Measurements from ENCODE around the gene GYS1. TPM values are rescaled to one million over a fixed set of nuclear protein-coding genes. Genes with fewer than 3 reads are reported as not detected.

GYS1 gene
- total RNA-seq, 1 donor from 2014 or later: 55.8 TPM

DNA sequence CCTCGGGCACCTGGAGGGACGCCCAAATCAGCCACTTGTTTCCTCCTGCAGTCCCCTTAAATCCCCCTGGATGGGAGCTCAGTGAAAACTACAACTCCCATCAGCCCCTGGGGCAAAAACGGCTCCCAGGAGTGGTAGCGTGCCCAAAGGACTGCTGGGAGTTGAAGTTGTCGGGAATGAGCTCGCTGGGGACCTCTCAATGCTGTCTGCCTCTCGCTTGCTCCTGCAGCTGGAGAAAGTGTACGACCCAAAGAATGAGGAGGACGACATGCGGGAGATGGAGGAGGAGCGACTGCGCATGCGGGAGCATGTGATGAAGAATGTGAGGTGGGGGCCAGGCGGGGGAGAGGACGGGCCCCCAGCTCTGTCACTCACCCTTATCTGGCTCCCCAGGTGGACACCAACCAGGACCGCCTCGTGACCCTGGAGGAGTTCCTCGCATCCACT lies 74.3 kb downstream of the GYS1 start:
- intact Hi-C loops (cut with micrococcal nuclease): no loop called here

Other genes starting within 250 kb of the GYS1 start
- gene IZUMO1, start 246.4 kb downstream of the GYS1 start, total RNA-seq: not detected in 2 replicates
- 0.25 and 0.36 TPM in 2 replicates for gene FUT1, start 240.7 kb downstream of the GYS1 start, total RNA-seq
- not detected in 2 replicates for gene FGF21, start 237.8 kb downstream of the GYS1 start, total RNA-seq
- gene BCAT2, start 182.3 kb downstream of the GYS1 start, total RNA-seq: 56.3 and 60.1 TPM in 2 replicates
- 0.36 and 0.59 TPM in 2 replicates for gene HSD17B14, start 156.8 kb downstream of the GYS1 start, total RNA-seq
- 1.4 and 1.8 TPM in 2 replicates for gene PLEKHA4, start 124.7 kb downstream of the GYS1 start, total RNA-seq
- 24.5 and 26.8 TPM in 2 replicates for gene PPP1R15A, start 120.9 kb downstream of the GYS1 start, total RNA-seq
- not detected in 2 replicates for gene TULP2, start 94.6 kb downstream of the GYS1 start, total RNA-seq
- gene NUCB1, start 93.0 kb downstream of the GYS1 start, total RNA-seq: 225 and 234 TPM in 2 replicates
- 0.52 and 0.75 TPM in 2 replicates for gene DHDH, start 59.6 kb downstream of the GYS1 start, total RNA-seq
- 326 and 330 TPM in 2 replicates for gene BAX, start 38.4 kb downstream of the GYS1 start, total RNA-seq
- gene FTL, start 28.0 kb downstream of the GYS1 start, total RNA-seq: 704 and 728 TPM in 2 replicates
- gene RUVBL2, start 578 bp upstream of the GYS1 start, total RNA-seq: 105 and 108 TPM in 2 replicates
- gene LHB, start 23.8 kb upstream of the GYS1 start, total RNA-seq: not detected in 2 replicates
- gene CGB3, start 31.0 kb upstream of the GYS1 start, total RNA-seq: not detected in 2 replicates
- gene CGB2, start 38.6 kb upstream of the GYS1 start, total RNA-seq: not detected in 2 replicates
- gene CGB1, start 43.6 kb upstream of the GYS1 start, total RNA-seq: not detected in 2 replicates
- gene CGB5, start 50.5 kb upstream of the GYS1 start, total RNA-seq: not detected in 2 replicates
- not detected in 2 replicates for gene CGB8, start 55.8 kb upstream of the GYS1 start, total RNA-seq
- not detected in 2 replicates for gene CGB7, start 64.4 kb upstream of the GYS1 start, total RNA-seq
- gene NTF4, start 71.5 kb upstream of the GYS1 start, total RNA-seq: not detected in 2 replicates
- gene KCNA7, start 79.4 kb upstream of the GYS1 start, total RNA-seq: not detected in 2 replicates
- 228 and 238 TPM in 2 replicates for gene SNRNP70, start 92.1 kb upstream of the GYS1 start, total RNA-seq
- gene LIN7B, start 121.1 kb upstream of the GYS1 start, total RNA-seq: 2.8 and 4.2 TPM in 2 replicates
- 0.61 and 0.68 TPM in 2 replicates for gene C19orf73, start 125.8 kb upstream of the GYS1 start, total RNA-seq
- 1.3 and 1.5 TPM in 2 replicates for gene PPFIA3, start 126.2 kb upstream of the GYS1 start, total RNA-seq
- not detected in 2 replicates for gene HRC, start 162.1 kb upstream of the GYS1 start, total RNA-seq
- gene TRPM4, start 164.5 kb upstream of the GYS1 start, total RNA-seq: 0.43 and 1.1 TPM in 2 replicates